Neural cell (in vitro differentiated cells): Measurements from ENCODE around the gene MTCH1. TPM values are rescaled to one million over a fixed set of nuclear protein-coding genes. Genes with fewer than 3 reads are reported as not detected.

Source experiments
- H2AFZ ChIP-seq: fragments of 200-600, 300-800 bp; sonication (generic), shearing (Covaris generic); 2 replicates; pipeline ENCODE4 v1.6.0; 2014; ENCODE audit warnings: low read depth, mild to moderate bottlenecking, antibody characterized with exemption, low read length, moderate library complexity
- H3F3A ChIP-seq: fragments of 200-600 bp; shearing (Covaris generic); 2 replicates; pipeline ENCODE4 v1.6.1; 2016; ENCODE audit warnings: mild to moderate bottlenecking, moderate library complexity, mixed read lengths, antibody characterized with exemption, low read length; ENCODE audit not compliant: insufficient read depth, poor library complexity, severe bottlenecking
- H3K27ac ChIP-seq: fragments of 200-600, 300-800 bp; sonication (generic), shearing (Covaris generic); 2 replicates; pipeline ENCODE4 v1.5.1; 2014; ENCODE audit warnings: mild to moderate bottlenecking, low read length, moderate library complexity
- H3K27me3 ChIP-seq: fragments of 300-800, 200-600 bp; sonication (generic), shearing (Covaris generic); 2 replicates; pipeline ENCODE4 v1.6.0; 2014; ENCODE audit warnings: mild to moderate bottlenecking, low read depth, low read length, moderate library complexity; ENCODE audit not compliant: insufficient read depth
- H3K36me3 ChIP-seq: fragments of 300-800, 200-600 bp; sonication (generic), shearing (Covaris generic); 2 replicates; pipeline ENCODE4 v1.5.1; 2014; ENCODE audit warnings: mild to moderate bottlenecking, antibody characterized with exemption, low read length, moderate library complexity; ENCODE audit not compliant: insufficient read depth
- H3K4me2 ChIP-seq: fragments of 300-800, 200-600 bp; sonication (generic), shearing (Covaris generic); 2 replicates; pipeline ENCODE4 v1.6.0; 2014; ENCODE audit warnings: mild to moderate bottlenecking, low read length
- H3K4me3 ChIP-seq: fragments of 300-800, 200-600 bp; sonication (generic), shearing (Covaris generic); 2 replicates; pipeline ENCODE4 v1.5.1; 2014; ENCODE audit warnings: mild to moderate bottlenecking, low read length, moderate library complexity
- H3K79me2 ChIP-seq: fragments of 200-600 bp; shearing (Covaris generic); replicated peaks from 2 replicates; pipeline ENCODE4 v1.6.0; 2014; ENCODE audit warnings: mild to moderate bottlenecking, low read length, moderate library complexity; ENCODE audit not compliant: insufficient read depth
- H3K9ac ChIP-seq: fragments of 300-800, 200-600 bp; sonication (generic), shearing (Covaris generic); 2 replicates; pipeline ENCODE4 v1.6.1; 2016; ENCODE audit warnings: mild to moderate bottlenecking, low read length, mixed read lengths
- H3K9me2 ChIP-seq: fragments of 200-600 bp; shearing (Covaris generic); 2 replicates; pipeline ENCODE4 v1.6.1; 2016; ENCODE audit warnings: mild to moderate bottlenecking, low read length, mixed read lengths; ENCODE audit not compliant: insufficient read depth
- H3K9me3 ChIP-seq: fragments of 200-600, 300-800 bp; sonication (generic), shearing (Covaris generic); 2 replicates; pipeline ENCODE4 v1.6.1; 2016; ENCODE audit warnings: mild to moderate bottlenecking, mixed run types, low read length, moderate library complexity, mixed read lengths
- H4K20me1 ChIP-seq: fragments of 200-600 bp; shearing (Covaris generic); 2 replicates; pipeline ENCODE4 v1.6.1; 2016; ENCODE audit warnings: mild to moderate bottlenecking, mixed run types; ENCODE audit not compliant: insufficient read depth
- EP300 ChIP-seq: fragments of 450-650 bp; conservative IDR thresholded peaks from 2 replicates; pipeline ENCODE4 v1.6.1; 2014; ENCODE audit warnings: antibody characterized with exemption, mild to moderate bottlenecking, moderate library complexity; ENCODE audit not compliant: poor library complexity, severe bottlenecking
- polyA plus RNA-seq: library from polyadenylated mRNA; depleted of rRNA; stranded (reverse); fragments of >200 nt; gene quantifications from 2 replicates; pipeline ENCODE4 v1.2.3, GENCODE V29; 2014

Gene MTCH1
- polyA plus RNA-seq, 1 donor from 2014 or later, result 217 TPM

DNA sequence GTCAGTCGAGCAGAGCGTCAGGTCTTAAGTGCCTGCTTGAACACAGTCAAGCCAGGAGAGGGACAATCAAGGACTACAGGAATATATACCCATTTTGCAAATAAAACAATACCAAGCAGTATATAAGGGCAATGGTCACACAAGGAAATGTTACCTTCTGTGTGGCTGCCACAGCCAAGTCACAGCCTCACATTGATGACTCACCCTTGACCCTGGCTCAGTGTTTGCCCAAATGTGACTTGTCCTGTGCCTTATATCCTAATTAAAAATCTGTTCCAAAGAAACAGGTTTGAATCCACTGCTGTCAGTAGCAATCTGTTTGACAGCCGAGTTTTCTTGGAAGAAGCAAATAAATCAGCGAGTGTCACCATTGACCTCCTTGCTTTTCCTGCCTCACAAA is 65.9 kb downstream of the MTCH1 start:
- TF ChIP-seq EP300, result no peak
- H3K36me3 ChIP-seq, result peaks cover 7% of the 10 kb centered on the region

More for the DNA sequence above, 65.9 kb downstream of the MTCH1 start:
- H3K4me2 ChIP-seq, result no peak overlapping the region
- H3K4me3 ChIP-seq, result no peak overlapping the region
- H3K27me3 ChIP-seq, result no peaks in the 10 kb centered on the region
- H3K27ac ChIP-seq, result no peak overlapping the region
- H2AFZ ChIP-seq, result no peak overlapping the region
- H4K20me1 ChIP-seq, result no peaks in the 10 kb centered on the region
- H3K79me2 ChIP-seq, result no peaks in the 10 kb centered on the region
- H3F3A ChIP-seq, result no peaks in the 10 kb centered on the region
- no peaks in the 10 kb centered on the region for H3K9me3 ChIP-seq
- H3K9ac ChIP-seq, result no peak overlapping the region
- H3K9me2 ChIP-seq, result no peaks in the 10 kb centered on the region

Other genes with a start within 250 kb of the MTCH1 start
- 8.7 and 9.5 TPM in 2 replicates for gene CPNE5, start 146.8 kb downstream of the MTCH1 start, polyA plus RNA-seq
- gene PPIL1, start 111.4 kb downstream of the MTCH1 start, polyA plus RNA-seq, result 85.6 and 104 TPM in 2 replicates
- gene C6orf89, start 100.2 kb downstream of the MTCH1 start, polyA plus RNA-seq, result 24.6 and 27.8 TPM in 2 replicates
- gene PI16, start 31.5 kb downstream of the MTCH1 start, polyA plus RNA-seq, result 0.56 TPM in 1 of 2 replicates, not detected in the other
- gene FGD2, start 19.5 kb upstream of the MTCH1 start, polyA plus RNA-seq, result not detected in 2 replicates
- 4.1 and 8.7 TPM in 2 replicates for gene PIM1, start 184.0 kb upstream of the MTCH1 start, polyA plus RNA-seq